NCI-H1436 treated with DMSO at 0.1 percent for 48 hours (cell line): ENCODE data around the gene ACTR1B.
"Not testable (repeated sequence)": the region's sequence is repeated elsewhere in the genome, so short reads cannot be mapped to it uniquely, and the experiment has no call there.

Experiments
- DNase-seq: peaks from one replicate; lab custom pipeline; 2025; lab: John Stamatoyannopoulos, UW

The ACTR1B gene

DNA sequence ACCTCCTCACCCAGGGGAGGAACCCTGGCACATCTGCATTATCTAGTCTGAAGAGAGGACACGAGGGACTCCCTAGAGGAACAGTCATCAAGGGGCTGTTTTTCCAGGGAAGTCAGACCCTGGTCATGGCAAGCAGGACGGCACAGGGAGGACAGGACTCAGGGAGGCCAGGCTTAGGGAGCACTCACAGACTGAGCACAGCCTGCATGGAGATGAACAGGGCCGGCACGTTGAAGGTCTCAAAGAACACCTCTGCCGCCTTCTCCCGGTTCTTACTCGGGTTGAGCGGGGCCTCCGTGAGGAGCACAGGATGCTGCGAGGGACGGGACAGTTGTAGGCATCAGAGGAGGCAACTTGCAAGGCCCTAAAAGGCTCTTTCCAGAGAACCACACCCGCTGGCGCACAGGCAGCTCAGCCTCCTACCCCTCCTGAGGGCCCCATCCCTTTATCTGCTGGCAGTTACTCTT lies 5.1 kb downstream of the ACTR1B start:
- DNase-seq: no peak

DNA sequence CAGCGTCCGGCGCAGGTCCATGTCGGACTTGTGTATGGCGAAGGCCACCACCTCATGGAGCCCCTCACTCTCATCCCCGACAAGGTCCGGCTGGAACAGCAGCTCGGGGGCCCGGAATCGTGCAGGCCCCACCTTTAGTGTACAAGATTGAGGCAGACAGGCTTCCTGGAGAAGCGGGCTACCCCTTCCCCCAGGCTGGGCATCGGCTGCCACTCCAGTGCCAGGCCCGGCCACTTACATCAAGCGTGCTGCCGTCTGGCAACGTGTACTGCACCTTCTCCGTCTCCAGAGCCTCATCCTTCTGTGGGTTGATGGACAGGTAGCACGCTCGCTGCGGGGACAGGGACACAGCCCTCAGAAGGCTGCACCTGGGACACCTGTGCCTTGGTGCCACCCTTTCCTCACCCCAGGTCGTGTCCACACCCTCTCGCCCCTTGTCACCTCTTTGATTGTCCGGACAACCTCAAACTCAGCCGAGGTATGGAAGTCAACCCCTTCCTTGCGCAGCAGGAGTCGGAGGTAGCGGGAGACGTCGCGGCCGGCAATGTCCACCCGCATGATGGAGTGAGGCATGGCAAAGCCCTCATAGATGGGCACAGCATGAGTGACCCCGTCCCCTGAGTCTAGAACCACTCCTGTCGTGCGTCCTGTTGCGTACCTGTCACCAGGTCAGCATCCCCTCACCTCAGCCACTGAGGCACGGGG lies 5.7 kb downstream of the ACTR1B start:
- no peak for DNase-seq

DNA sequence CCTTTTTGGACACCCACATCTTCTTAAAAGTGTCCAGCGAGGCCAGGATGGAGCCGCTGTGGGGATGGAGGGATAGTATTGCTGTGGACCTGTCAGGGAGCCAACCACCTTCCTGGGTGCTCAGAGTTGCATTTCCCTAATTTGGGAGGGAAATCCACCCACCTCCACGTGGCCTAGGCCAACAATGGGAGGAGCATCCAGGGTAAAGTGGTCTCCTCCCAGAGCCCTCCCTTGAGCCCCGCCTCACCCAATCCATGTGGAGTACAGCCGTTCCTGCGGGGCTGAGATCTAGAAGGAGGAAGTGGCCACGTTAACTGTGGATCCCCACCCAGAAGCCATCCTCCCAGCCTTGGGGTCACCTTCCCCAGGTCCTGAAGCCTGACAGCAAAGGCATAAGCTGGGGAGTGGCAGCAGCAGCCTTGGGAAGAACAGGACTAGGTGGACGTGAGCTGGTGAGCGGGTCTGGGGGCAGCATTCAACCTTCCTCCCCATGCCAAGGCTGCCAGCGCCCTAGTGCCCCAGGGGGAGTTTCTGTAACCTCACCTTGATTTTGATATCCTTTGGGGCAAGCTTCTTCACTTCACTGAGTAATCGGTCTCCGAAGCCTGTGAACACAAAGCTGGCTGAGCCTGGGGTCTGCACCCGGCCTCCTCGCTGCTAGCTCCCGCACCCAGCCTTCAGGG lies 6.8 kb downstream of the ACTR1B start:
- no peak for DNase-seq

DNA sequence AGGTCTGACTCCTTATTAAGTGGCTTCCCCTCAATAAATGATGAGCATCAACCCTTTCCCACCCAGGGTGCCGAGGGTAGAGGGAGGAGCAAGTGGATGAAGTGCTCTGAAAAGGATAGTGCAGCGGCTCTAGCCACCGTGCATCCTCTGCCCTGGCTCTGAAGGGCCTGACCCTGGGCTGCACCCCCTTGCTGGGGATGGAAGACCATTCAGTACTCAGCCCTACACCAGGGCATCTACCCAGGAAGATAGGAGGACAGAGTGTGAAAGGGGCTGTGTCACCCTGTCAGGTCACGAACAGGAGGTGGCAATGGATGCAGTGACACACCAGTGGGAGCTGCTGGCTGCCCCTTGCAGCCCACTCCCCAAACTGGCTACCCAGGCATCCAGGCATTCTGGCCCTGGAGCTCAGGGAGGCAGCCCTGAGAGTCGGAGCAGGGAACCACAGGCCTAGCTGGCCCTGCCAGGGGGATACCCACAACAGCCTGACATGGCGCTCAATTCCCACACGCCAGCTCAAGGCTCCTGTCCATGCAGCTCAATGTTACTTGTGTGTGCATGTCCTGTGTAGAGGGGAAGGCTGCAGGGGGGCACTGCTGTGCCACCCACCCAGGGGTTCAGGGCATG lies 7.6 kb downstream of the ACTR1B start:
- DNase-seq: no peak

DNA sequence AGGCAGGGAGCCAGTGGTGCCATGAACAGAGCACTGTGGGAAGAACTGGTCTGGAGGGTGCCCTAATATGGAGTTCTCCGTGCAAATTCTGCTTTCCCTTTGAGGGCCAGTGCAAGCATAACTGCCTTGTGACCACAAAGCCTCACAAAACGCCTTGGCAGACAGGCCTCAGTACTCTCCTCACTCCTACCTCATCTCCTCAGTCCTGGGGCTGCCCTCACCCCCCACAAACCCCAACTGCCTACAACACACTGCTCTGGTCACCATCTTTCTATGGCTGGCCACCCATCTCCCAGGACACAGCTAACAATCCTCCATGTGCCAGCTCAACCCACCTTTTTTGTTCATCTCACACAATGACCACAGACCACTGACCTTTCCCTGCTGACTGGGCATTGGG lies 9.1 kb downstream of the ACTR1B start:
- DNase-seq: no peak

DNA sequence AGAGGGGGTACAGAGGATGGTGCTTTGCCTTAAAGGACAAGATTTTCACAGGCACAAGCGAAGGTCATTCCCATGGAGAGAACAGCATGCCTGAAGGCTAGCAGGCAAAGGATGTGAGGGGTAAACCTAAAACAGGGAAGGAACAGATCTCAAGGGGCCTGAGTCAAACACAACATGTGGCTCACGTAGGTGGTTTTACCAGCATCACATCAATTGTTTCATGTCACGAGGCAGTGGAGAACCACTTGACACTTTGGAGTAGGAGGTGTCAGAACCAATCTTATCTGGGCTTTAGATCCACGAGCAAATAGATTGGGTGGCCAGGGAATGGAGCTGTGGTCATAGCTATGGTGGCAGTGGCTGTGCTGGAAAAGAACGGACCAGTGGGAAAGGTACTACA lies 9.5 kb downstream of the ACTR1B start:
- no peak for DNase-seq

DNA sequence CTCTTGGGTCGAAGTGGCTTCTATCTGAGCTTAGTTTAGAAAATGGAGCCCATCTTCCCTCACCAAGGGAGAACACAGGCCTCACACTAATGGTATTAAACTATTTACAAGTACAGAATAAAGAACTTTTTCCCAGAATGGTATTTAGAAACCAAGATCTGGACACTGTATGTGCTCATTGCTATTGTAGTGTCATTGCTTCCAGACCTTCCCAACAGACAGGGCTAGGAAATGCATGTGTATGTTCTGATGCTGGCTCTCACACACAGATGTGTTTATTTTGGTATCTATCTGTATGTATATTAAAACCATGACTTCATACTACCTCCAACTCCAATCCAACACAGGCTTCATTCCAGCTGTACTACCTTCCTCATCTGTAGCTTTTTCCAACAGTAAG lies 10.0 kb downstream of the ACTR1B start:
- DNase-seq: no peak

DNA sequence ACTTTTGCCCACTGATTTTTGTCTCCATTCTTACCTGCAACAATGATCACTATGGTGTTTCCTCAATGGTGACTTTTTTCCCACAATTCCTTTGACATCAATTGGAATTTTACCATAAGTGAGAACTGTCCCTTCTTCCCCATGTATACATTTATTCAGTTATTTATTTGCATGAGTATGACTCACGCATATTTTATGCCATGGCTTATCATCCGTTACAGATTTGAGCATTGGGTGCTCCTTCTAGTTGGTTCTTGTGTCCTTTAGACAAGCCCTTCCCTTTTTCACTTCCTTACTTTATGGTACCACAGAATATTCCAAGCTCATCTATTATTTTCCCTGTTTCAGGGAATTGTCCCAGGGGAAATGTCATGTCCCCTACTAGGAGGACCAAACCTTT lies 10.4 kb downstream of the ACTR1B start:
- no peak for DNase-seq

DNA sequence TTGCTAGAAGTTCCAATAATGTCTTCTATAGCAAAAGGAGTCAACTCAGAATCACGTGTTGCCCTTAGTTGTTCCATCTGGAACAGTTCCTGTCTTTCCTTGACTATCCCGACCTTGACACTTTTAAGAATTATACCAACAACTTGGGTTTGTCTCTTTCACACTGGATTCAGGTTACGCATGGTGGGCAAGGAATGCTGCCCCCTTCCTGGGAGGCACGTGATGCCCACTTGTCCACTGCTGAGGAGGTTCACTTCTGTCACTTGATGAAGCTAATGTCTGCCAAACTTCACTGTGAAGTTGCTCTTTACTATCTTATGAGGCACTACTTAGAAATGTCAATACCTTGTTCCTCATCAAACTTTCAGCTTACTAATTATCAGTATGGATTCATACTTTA lies 12.7 kb downstream of the ACTR1B start:
- DNase-seq: no peak

DNA sequence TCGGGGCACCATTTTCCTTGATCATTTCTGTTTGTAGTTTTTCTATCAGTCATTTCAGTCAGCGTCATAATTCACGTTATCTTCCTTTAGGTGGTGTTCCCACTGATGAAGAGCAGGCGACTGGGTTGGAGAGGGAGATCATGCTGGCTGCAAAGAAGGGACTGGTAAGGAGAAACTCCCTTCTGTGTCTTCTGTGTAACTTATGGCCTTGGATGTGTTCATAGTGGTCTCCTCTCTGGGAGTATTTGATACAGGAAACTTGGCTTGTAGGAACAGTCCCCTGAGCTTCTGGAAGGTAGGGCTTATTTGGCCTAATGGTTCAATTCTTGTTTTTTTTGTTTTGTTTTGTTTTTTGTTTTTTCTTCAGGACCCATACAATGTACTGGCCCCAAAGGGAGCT lies 16.9 kb downstream of the ACTR1B start:
- no peak for DNase-seq

DNA sequence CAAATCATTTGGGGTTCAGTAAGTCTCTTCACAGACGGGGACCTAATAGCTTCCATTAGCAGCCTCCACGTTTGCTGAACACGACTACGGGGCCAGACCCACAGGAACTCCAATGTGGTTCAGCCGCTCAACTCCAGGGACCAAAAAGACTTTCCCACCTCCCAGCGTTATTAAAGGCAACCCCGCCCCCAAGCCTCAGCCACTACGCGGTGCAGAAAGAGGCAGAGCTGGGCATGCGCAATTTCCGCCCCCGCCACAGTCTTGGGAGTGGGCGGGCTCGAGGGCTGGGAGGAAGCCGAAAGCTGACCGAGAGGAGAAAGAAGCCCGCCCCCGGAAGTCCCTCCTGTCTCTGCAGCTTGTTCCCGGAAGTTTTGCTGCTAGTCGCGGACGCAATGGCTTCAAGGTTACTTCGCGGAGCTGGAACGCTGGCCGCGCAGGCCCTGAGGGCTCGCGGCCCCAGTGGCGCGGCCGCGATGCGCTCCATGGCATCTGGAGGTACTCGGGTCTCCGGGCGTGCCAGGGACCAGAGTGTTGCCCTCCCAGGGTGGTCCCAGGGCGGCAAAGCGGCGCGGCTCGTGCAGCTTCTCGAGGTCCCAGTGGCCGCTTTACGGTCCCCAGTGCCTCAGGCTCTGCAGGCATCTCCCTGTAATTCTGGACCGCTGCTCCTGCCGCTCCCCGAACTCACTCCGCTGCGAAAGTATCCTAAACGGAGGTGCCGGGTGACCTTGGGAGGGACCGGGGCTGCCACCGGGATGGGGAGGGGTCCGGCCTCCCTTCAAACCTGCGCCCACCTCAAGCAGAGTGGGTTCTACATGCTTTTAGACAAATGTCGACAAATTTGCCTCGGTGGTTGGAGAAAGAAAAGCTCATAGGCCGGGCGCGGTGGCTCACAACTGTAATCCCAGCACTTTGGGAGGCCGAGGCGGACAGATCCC lies 17.9 kb downstream of the ACTR1B start, which contains the start of gene COX5B:
Gene COX5B (plus strand): TSS at position 368 of the 935 bp plus-strand sequence. CDS start 25 bp downstream, at position 393.
- peak; percentile 82 for DNase-seq

DNA sequence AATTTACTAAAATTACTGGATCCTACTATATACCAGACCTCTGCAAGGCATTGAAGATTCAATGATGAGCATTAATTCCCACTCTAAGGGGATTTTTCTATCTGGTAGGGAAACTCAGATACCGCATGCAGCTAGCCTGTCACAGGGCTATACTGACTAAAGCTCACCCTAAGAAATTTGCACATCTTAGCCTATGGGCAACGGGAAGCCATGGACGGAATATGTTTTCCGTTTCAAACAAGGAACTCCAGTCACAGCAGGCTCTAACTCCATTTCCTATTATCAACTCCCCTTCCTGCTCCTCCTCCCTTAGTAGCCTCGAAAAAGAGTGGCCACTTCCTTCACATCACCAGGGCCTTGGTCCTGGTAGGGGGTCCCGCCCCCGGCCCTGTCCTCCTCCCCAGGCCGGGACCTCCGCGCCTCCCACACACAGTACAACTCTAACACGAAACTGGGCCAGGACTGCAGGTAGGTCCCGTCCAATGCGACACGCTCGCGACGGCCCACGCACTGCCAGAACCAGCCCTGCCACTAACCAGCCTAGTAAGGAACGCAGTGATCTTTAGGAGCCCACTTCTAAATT lies 18.6 kb downstream of the ACTR1B start:
- DNase-seq: no peak

DNA sequence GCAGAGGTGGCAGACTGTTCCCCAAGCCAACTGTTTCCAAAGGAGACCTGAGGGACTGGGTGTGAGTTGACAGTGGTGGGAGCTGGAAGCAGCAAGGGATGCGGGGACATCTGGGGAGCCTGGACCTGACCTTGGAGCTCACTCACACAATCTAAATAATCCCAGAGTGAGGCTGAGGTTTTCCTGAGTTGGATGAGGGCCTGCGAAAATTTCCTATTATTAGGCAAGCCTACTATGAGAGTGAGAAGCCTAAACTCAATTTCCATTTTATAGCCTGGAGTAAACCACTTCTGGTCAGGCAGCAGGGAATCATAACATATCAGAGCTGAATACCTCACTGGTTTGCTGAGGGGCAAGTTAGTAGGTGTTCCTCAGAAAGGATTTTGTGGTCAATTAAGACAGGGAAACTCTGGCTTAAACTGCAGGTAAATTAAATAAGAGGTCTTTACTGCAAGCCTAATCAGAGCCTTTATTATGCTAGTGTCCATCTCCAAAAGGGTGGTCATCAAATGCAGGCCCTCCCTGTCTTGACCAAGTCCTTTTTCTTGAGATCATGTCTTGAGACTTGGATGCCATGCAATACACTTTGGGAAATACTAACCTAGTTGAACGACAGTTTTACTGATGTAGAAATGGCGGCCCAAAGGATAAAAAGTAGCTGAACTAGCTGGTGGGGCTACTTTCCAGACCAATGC lies 19.7 kb downstream of the ACTR1B start:
- no peak for DNase-seq

DNA sequence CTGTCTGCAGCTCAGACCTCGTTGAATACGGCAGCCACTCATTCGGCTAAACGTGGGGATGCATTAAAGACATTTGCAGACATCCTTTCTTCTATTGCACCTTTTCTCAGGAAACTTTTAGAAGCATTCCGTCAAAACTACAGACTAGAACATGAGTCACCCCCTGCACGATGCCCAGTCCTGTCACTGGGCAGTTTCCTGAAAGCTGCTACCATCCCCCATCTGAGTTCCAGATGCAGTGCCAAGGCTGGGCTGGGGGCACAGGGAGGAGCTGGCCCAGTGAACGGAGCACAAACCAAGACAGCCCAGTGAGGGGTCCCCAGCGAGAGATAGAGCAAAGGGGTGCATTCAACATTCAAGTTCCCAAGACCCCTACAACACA lies 37.8 kb downstream of the ACTR1B start:
- DNase-seq: not testable (repeated sequence)

DNA sequence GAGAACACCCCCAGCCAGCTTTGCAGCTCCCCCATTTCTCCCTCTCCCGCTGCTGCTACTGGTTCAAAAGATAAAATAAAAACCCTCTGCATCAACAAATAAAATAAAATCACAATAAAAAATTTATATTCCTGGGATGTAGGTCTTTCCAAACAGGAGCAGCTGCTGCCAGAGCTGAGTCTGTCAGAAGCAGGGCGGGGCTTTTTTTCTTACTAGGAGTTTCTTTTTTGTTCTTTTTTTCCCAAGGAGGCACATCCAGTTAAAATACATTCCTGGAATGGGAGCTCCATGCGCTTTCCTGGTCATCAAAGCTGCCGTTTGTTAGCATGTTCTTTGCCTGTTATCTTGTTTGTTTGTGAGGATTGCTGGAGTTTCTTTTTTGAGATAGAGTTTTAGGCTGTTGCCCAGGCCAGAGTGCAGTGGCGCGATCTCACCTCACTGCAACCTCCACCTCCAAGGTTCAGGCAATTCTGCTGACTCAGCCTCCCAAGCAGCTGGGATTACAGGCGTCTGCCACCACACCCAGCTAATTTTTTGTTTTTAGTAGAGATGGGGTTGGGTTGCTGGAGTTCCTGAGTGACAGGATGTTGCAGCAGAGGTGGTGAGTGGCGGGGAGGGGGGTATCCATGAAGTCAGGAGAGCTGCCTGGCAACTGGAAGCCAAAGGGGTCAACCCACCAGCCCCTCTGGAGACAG lies 38.3 kb downstream of the ACTR1B start:
- not testable (repeated sequence) for DNase-seq

DNA sequence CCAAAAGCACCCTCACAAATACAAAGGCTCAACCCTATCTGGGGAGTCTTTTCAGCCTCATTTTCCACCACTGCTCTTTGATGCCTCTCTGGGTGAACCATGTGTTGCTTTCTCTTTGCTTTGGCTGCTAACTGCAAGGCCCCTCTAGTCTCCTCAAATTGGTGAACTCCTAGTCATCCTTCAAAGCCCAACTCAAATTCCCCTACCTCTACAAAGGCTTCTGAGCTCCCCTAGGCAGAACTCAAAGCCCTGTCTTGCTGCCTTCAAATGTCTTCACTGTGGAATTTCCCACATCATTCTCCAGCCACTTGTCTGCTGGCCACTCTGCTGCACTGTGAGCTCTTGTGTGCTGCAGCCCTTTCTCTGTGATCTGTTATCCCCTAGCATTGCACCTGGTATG lies 40.9 kb downstream of the ACTR1B start:
- DNase-seq: not testable (repeated sequence)

DNA sequence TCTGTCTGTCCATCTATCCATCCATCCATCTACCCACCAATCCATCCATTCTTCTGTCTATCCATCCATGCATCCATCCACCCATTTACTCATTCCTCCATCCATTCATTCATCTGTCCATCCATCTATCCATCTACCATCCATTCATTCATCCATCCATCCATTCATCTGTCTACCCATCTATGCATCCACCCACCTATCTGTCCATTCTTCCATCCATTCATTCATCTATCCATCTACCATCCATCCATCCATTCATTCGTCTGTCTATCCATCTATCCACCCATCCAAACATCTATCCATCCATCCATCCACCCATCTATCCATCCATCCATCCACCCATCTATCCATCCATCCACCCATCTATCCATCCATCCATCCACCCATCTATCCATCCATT lies 43.4 kb downstream of the ACTR1B start:
- DNase-seq: not testable (repeated sequence)

DNA sequence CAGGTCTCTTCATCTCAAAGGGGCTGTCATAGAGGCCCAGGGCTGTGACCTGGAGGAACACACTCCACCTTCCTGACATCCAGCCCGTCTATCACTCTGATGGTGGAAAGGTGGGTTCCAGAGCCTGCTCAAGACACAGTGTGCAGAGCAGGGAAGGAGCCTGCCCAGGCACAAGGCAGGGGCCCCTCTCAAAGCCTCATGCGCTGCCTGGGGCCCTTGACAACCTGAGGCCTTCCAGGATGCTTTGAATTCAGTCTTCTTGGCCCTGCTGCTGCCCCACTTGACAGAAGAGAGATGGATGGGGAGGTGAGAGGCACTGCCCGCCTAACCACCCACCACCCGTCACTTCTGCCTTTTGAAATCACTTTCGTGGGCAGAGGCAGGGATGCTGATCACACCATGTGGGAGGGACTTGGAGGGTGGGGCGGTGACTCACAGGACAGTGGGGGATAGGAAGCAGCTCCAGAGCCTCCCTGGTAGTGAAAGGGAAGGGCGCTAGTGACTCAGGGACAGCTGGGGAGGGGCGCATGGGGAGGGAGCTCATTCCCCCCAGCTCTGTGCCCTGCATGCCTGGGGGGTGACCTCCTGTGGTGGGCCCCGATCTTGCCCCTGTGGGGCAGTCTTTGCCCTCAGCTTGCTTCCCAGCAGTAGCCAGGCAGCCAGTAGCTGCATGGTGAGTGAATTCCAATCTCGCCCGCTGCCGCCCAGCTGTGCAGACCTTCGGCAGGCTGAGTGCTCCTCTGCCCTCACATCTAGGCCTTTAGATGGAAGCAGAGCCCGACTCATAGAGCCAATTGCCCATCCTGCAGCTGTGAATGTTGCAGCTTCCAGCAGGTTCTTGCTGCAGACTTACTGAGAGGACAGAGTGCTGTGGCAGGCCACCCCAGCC lies 44.7 kb downstream of the ACTR1B start:
- not testable (repeated sequence) for DNase-seq

DNA sequence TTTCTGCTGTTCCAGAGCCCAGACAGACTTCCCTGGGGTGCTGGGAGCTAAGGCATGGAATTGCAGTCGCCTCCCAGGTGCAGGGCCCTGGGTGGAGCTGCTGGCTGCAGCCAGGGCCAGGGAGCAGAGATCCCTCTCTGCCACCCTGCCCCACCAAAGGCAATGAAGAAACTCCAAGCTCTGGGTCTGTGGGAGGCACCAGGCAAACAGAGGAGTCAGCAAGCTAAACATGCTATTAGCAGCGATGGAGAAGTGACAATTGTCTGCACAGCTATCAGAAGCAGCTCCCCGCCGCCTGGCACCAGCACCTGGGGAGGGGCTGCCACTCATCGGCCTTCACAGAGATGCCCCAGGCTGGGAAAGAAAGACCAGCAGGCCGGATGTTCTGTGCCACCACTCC lies 45.9 kb downstream of the ACTR1B start:
- no peak for DNase-seq
